ENCODE results near the gene MAPKAP1.

MAPKAP1 gene

GRCh38 chr9:125436613-125437443, 270.2 kb downstream of the MAPKAP1 start:
- Histone ChIP-seq H4K20me1 (ENCODE audit: control insufficient read depth, insufficient read depth, low read depth, low read length) (no peaks in the 10 kb centered on the region), H3K79me2 (ENCODE audit: control insufficient read depth, low read length) (no peaks in the 10 kb centered on the region), H3K27ac (ENCODE audit: low read depth, low read length) (no peak overlapping the region), H3F3A (ENCODE audit: control insufficient read depth, insufficient read depth) (no peaks in the 10 kb centered on the region), H3K9me3 (ENCODE audit: control insufficient read depth, insufficient read depth, low read length) (no peaks in the 10 kb centered on the region), H3K4me2 (ENCODE audit: low read length) (no peak overlapping the region), H3K9me2 (replicated peaks; ENCODE audit: control insufficient read depth, low read length) (no peaks in the 10 kb centered on the region), H3K27me3 (ENCODE audit: control insufficient read depth, low read length) (no peaks in the 10 kb centered on the region), H3K4me3 (ENCODE audit: low read length) (no peak overlapping the region), H3K36me3 (ENCODE audit: control insufficient read depth, low read length) (no peaks in the 10 kb centered on the region; the same call in 1 of the 2 replicates), H3K4me1 (ENCODE audit: control insufficient read depth, low read length) (no peaks in the 10 kb centered on the region)
- TF ChIP-seq, protein P1, sequence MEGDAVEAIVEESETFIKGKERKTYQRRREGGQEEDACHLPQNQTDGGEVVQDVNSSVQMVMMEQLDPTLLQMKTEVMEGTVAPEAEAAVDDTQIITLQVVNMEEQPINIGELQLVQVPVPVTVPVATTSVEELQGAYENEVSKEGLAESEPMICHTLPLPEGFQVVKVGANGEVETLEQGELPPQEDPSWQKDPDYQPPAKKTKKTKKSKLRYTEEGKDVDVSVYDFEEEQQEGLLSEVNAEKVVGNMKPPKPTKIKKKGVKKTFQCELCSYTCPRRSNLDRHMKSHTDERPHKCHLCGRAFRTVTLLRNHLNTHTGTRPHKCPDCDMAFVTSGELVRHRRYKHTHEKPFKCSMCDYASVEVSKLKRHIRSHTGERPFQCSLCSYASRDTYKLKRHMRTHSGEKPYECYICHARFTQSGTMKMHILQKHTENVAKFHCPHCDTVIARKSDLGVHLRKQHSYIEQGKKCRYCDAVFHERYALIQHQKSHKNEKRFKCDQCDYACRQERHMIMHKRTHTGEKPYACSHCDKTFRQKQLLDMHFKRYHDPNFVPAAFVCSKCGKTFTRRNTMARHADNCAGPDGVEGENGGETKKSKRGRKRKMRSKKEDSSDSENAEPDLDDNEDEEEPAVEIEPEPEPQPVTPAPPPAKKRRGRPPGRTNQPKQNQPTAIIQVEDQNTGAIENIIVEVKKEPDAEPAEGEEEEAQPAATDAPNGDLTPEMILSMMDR (IDR thresholded peaks at IDR 0.05; ENCODE audit: low read depth, low read length, poor library complexity, severe bottlenecking), result no peak
- TF ChIP-seq EZH2phosphoT487 (IDR thresholded peaks at IDR 0.05; ENCODE audit: borderline replicate concordance, low read length), result no peak

DNA sequence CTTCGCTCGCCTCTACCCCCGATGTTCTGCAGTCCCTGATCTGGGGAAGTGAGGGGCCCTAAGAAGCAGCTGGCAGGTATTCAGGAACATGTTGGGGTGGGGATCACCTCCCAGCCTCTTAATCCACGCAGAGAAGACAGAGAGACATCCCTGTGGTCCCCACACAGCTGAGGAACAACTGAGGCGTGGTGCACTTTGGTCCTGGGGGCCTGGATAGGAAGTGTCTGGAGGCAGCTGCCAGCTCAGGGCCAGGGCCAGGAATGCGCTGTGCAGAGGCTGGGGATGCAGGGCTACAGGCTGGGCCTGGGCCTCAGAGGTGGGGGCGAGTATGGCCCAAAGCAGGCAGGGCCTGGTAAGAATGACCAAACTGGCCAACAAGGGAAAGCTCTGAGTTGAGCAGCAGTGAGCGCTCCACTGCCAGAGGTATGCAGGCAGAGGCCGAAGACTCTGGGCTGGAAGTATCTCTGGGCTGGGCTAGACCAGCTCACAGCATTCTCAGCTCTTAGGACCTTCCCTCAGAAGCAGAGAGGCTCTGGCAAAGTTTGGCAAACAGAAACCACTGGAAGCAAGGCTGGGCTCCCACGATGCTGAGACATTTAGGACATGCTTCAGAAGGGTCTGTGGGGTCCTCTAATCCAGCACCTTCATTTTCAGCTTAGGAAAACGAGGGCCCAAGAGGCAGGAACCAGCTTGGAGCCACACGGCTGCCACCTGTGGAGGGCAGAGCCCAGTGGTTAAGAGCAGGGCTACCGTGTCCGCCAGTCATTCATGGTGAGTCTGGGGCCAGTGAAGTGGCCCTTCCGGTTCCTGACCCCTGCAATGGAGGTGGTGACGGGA, 271.0 kb downstream of the MAPKAP1 start:
- Histone ChIP-seq H3K4me2 (ENCODE audit: low read length) (no peak overlapping the region), H3K79me2 (ENCODE audit: control insufficient read depth, low read length) (no peaks in the 10 kb centered on the region)

DNA sequence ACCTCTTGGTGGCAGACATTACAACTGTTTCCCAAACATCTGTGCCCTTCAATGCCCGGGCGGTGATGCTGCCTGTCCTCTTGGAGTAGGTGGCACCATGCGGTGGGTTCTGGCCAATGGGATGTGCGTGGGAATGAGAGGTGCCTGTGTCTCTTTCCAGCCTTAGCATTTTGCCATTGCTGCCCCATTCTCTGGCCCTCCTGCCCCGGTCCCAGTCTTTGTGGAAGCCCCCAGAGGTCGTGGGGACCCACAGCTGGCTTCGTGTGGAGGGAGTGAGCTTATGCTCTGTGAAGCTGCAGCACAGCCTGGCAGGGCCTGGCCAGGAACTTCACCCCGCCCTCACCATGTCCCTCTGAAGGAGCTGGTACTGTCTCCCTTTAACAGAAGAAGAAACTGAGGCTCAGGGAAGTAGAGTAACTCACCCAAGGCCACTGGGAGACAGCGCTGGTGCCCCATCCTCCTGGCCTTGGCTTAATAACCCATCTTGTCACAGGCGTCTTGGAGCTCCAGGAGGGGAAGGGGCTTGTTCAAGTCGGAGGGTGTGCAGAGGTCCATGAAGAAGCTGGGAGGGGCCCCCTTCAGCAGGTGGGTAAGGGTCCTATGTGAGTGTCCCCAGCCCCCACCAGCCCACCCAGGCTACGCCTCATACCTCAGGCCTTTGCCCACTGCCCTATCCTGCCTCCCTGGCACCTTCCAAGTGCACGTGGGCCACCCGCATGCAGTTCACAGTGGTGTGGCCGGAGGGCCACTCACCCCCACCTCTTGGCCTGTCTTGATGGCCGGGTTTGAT, 271.8 kb downstream of the MAPKAP1 start:
- H3K79me2 ChIP-seq (ENCODE audit: control insufficient read depth, low read length), result no peaks in the 10 kb centered on the region
- H3K9me3 ChIP-seq (ENCODE audit: control insufficient read depth, insufficient read depth, low read length), result no peaks in the 10 kb centered on the region
- H3K4me2 ChIP-seq (ENCODE audit: low read length), result no peak overlapping the region
- H3K27ac ChIP-seq (ENCODE audit: low read depth, low read length), result no peak overlapping the region
- no peaks in the 10 kb centered on the region for H3K27me3 ChIP-seq (ENCODE audit: control insufficient read depth, low read length)
- no peaks in the 10 kb centered on the region for H4K20me1 ChIP-seq (ENCODE audit: control insufficient read depth, insufficient read depth, low read depth, low read length)
- no peaks in the 10 kb centered on the region for H3K4me1 ChIP-seq (ENCODE audit: control insufficient read depth, low read length)
- H3K9me2 ChIP-seq (replicated peaks; ENCODE audit: control insufficient read depth, low read length), result no peaks in the 10 kb centered on the region
- TF ChIP-seq, protein P1 (IDR thresholded peaks at IDR 0.05; ENCODE audit: low read depth, low read length, poor library complexity, severe bottlenecking), result no peak
- no peak for TF ChIP-seq EZH2phosphoT487 (IDR thresholded peaks at IDR 0.05; ENCODE audit: borderline replicate concordance, low read length)
- H3K4me3 ChIP-seq (ENCODE audit: low read length), result no peak overlapping the region
- no peaks in the 10 kb centered on the region for H3F3A ChIP-seq (ENCODE audit: control insufficient read depth, insufficient read depth)
- H3K36me3 ChIP-seq (ENCODE audit: control insufficient read depth, low read length), result no peaks in the 10 kb centered on the region; the same call in 1 of the 2 replicates

More for the DNA sequence above, 271.0 kb downstream of the MAPKAP1 start:
- no peaks in the 10 kb centered on the region for H3K27me3 ChIP-seq (ENCODE audit: control insufficient read depth, low read length)
- no peaks in the 10 kb centered on the region for H3K9me3 ChIP-seq (ENCODE audit: control insufficient read depth, insufficient read depth, low read length)
- no peak overlapping the region for H3K4me3 ChIP-seq (ENCODE audit: low read length)
- H3F3A ChIP-seq (ENCODE audit: control insufficient read depth, insufficient read depth), result no peaks in the 10 kb centered on the region
- H3K27ac ChIP-seq (ENCODE audit: low read depth, low read length), result no peak overlapping the region
- no peaks in the 10 kb centered on the region for H3K9me2 ChIP-seq (replicated peaks; ENCODE audit: control insufficient read depth, low read length)
- H3K4me1 ChIP-seq (ENCODE audit: control insufficient read depth, low read length), result no peaks in the 10 kb centered on the region
- no peaks in the 10 kb centered on the region for H4K20me1 ChIP-seq (ENCODE audit: control insufficient read depth, insufficient read depth, low read depth, low read length)
- no peaks in the 10 kb centered on the region; the same call in 1 of the 2 replicates for H3K36me3 ChIP-seq (ENCODE audit: control insufficient read depth, low read length)
- TF ChIP-seq, protein P1 (IDR thresholded peaks at IDR 0.05; ENCODE audit: low read depth, low read length, poor library complexity, severe bottlenecking), result no peak
- no peak for TF ChIP-seq EZH2phosphoT487 (IDR thresholded peaks at IDR 0.05; ENCODE audit: borderline replicate concordance, low read length)
